HG03432 (cell line): ENCODE measurements around the gene TWF1.
"Not testable (repeated sequence)": the region's sequence is repeated elsewhere in the genome, so short reads cannot be mapped to it uniquely, and the experiment has no call there.

ENCODE experiments used
- ATAC-seq: cut with Tn5 transposase; IDR thresholded peaks from one replicate; pipeline ENCODE4 v1.9.1; 2021; ENCODE audit warnings: mild to moderate bottlenecking, moderate library complexity; ENCODE audit not compliant: unreplicated experiment

Gene TWF1

DNA sequence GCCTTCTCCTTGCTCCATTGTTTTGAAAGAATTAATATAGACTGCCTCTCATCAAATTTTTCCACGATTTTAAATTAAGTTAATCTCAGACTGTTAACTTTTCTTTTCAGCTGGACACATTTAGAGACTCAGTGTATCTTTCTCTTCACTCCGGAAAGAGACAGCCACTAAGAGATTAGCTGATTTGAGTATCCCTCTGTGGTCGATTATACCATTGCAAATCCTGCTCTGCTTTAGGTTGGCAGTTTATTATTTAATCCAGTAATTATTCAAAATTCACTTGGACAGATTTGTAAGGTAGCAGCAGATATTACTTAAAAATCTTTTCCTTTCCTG lies 588 bp upstream of the TWF1 start:
- no peak for ATAC-seq

DNA sequence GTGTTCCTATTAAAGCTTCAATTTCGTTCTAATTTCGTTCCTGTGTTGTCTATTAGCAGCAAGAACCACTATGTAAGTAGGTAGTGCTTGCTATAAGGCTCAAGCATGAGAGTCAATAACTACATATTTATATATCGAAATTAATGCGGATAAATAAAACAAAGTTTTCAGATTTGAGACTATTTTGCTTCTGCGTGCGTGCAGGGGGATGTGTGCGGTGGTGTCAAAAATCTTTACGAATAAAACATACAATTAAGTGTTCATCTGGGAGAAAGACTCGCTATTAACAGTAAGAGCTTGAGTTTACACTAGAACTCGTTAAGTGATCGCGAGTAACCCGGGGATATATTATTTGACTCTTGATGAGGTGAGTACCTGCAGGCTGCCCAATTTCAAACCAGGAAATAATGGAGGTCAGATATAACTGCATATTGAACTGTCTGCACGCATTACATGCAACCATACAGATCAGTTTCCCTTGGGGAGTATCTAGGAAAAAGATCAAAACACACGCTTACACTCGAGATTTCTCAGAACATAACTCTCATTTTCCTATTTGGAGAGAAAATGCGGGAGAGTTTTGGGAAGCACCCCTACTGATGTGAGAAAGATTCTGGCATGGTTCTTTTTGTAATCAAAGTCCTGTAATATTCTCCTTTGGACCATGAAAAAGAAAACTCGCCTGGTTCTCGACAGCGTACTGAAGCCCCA lies 813 bp downstream of the TWF1 start:
- peak; percentile 16 for ATAC-seq

DNA sequence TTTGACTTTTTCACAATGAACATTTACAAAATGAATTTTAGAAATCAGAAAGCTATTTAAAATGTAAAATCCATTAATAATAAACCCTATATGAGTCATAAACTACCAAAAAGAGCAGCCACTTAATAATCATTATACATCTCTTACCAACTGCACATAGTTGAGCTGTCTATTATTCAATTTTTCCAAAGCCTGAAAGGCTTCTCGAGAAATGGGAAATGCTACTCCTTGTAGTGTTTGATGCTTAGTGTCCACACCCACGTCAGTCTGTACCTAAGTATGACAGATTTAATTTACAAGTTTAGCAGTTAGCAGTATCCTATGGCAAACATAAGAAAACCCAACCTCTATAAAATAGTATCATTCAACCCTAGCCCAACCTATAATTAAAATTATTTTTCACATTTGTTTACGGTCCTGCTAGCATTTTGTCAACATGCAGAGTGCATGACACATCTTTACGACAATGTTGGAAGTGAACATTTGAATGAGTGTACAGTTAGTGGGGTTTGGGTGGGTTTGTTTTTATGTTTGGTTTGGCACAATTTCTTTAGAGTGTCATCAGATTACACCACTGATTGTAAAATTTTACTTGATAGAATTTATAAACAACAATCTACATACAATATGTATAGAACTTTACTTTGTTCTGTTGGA lies 8.4 kb downstream of the TWF1 start:
- no peak for ATAC-seq

DNA sequence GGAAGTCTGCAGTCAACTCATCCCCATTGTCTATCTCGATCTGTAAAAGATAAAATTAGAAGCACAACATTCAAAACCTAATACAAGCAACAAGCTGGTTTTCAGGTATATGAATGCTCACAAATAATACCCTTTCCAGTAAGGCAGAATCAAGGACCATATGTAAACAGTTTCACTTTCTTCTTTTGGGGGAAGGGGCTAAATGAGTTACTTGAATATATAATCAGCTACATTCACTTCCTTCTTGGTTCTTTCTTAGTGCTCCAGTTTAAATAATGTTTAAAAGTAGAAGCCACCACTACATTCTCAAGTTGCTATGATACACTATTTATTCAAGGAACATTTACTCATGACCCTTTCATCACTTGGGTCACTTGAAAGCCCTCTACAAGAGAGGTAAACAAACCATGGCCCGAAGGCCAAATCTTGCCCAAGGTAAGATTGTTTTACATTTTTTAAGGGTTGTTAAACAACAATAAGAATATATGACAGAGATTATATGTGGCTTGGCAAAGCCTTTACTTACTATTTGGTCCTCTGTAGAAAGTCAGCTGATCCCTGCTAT lies 10.3 kb downstream of the TWF1 start:
- no peak for ATAC-seq

DNA sequence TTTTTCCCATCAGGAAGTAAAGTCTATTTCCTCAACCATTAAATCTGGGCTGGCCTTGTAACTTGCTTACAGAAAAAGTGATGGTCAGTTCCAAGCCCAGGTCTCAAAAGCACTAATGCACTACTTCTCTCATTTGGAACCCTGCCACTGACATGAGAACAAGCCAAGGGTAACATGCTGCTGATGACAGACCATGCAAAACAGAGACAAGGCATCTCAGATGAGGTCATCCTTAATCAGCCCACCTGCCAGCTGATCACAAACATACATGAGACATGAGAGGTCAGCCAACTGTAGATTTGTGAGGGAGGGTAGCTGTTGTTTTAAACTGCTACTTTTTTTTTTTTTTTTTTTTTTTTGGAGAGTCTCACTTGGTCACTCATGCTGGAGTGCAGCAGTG lies 16.2 kb downstream of the TWF1 start:
- no peak for ATAC-seq

DNA sequence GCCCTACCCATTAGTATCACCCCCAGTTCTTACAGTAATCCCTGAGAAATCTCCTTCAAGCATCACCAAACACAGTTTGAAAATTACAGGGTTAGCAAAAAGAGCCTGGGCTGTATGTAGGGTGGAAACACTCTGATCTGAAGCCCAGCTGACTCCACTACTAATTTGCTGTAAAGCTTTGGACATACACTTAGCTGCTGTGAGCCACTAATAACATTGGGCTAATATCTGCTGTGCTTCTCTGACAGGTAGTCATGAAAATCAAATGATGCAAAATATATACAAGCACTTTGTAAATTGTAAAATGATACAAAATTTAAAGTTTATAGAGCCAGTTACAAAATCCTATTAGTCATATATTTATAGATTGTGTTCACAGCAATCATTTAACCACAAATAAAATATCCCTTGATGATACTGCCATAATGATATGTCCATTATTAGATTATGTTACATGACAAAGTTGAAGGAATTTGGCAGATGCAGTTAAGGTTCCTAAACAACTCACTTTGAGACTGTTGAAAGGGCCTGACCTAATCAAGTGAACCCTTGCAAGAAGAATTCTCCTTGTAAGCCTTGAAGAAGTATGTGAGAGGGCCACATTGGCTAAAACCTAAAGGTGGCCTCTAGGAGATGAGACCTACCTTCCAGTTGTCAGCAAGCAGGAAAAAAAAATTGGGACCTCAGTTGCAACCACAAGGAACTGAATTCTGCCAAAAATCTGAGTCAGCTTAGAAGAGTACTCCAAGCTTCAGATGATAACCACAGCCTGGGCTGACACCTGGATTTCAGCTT lies 19.0 kb downstream of the TWF1 start:
- ATAC-seq, result no peak

DNA sequence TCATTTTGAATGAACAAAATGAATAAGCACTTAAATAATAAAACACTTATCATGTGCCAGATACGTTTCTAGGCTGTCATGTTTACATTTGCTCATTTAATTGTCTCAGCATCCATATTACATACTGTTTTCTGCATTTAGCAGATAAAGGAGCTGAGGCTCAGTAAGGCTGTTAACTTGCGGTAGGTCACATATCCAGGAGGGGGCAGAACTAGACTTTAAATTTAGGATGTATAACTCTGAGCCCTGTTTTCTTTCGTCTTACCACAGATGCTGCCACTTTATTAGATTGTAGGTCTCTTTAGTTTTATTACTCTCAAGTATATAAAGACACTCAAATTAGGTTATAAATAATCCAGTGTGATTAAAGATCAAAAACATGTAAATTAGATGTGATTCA lies 29.6 kb downstream of the TWF1 start:
- no peak for ATAC-seq

DNA sequence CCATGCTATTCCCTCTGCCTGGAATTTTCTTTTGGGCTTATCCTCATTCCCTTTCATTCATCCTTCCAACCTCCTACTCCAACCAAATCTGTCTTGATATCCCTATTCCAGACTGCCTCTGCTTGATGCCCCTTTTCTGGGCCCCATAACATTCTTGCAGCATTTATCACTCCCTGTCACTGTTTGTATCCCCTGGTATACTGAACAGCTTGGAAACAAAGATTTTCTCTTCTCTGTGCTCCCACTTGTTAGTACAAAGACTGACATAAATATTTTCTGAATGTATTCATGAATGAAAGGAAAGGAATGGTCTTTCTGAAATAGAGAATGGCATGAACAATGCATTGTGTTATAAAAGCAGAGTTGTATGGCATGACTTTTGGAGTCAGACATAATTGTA lies 39.8 kb downstream of the TWF1 start:
- ATAC-seq, result no peak

DNA sequence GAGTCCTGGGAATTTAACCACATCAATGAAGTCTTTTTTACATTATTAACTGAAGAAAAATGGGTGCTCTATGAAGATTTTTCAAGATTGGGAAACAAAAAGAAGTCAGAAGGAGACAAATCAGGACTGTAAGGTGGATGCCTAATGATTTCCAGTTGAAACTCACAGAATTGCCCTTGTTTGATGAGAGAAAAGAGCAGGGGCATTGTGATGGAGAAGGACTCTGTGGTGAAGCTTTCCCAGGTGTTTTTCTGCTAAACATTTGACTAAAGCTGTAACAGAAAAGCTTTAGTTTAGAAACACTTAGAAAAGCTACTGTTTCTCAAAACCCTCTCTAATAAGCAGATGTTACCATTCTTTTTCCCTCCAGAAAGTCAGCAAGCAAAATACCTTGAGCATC lies 41.6 kb downstream of the TWF1 start:
- no peak for ATAC-seq

DNA sequence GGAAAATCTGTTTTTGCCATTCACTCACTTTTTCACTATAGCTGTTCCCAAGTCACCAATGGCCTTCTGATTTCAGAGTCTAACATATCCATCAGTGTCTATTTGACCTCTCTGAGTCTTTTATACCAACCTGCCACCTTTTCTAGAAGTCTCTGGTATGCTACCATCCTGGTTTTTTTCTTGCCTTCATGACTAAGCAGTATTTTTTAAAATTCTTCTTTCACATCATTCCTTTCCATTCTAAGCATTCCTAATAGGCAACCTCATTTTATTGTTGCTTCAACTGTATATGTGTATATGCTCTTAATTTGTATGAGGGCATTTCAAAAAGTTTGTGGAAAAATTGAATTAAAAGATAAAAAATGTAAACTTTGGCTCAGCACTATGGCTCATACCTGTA lies 42.3 kb downstream of the TWF1 start:
- no peak for ATAC-seq

DNA sequence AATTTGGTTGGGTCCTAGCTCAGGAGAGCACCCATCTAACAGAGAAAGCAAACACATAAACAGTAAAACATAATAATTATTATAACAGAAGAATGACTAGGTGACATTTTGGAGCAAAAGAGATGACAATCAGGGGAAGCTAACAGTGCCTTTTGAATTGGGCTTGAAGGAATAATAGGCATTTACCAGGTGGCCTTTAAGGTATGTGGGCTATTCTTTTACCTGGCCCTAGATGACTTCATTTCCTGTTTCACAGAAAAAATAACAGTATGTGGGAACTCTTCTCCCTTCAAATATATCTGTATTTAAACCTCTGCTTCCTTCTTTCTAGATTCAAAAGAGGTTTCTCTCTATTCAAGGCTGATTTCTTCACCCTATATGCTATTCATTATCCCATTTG lies 43.5 kb downstream of the TWF1 start:
- ATAC-seq, result no peak

DNA sequence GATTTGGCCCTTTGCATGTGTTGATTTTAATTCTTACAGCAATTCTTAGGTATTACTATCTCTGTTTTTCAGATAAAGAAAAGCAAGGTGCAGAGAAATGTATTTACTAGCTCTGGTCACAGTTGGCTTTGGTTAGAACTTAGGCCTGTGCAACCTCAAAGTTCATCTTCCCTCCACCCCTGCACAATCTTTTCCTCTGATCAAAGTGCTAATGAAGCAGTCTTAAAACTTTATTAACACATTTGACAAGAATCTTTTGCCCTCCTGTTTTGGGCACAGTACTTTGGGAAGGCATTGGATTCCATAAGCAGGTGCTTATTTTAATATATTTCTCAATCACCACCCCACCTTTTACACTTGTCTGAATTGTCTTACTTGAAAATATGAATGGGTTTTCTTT lies 44.6 kb downstream of the TWF1 start:
- ATAC-seq, result no peak

DNA sequence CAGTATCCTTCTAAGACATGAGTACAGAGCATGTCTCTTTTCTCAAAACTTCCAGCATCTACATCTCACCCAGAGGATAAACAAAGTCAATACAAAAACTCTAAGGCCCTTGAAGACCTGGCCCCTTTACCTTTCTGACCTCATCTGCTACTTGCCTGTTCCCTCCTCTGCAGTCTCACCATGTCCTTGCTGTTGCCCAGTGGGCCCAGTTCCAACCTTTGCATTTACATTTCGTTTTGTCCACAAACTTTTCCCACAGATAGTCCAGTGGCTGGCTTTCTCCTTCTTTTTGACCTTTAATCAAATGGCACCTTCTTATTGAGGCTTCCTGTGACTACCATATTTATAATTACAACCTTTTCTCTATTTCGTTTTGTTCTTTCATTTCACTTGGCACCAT lies 45.7 kb downstream of the TWF1 start:
- no peak for ATAC-seq

DNA sequence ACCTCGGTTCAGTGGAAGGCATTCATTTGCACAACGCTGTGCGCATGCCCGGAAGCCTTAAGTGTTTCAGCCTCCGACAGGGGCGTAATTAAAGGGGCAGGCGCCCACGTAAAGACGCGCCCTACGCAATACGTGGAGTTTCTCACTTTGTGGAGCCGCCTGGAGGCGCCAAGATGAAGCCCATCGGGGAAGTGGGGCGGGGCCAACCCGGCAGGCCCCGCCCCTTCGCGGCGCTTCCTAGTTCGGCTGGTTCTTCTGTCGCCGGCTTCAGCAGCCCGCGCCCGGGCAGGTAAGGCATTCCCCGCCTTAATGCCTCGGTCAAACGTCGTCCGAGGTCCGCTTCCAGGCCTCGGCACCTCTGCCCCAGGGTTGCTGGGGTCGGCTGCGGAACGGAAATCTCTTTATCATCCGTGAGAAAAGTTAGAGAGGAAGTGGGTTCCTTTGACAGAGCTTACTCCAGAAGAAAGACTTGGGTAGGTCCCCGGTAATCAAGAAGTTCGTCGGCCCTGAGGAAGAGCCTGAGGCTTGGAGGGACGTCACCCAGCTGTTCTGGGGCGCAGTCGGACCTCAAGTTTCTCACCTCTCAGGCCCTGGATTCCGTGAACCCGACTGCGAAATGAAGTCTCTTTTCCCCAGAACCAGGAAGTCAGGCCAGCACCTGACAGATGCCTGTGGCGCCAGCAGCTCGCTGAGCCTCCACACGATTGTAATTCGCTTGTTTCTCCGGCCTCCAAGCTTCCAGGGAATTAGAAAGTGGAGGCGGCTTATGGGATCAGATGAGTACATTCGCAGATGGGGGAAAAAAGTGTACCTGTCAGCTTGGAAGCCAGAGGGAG lies 47.2 kb downstream of the TWF1 start, which contains the start of the genes IRAK4 and PUS7L:
TSS of gene IRAK4 (plus strand) at position 224 of the 836 bp plus-strand sequence. CDS start 9,161 bp downstream, outside the sequence.
TSS of gene PUS7L (minus strand) at position 63 of the 836 bp plus-strand sequence. CDS start 3,545 bp downstream, outside the sequence.
- peak; percentile 97 for ATAC-seq

DNA sequence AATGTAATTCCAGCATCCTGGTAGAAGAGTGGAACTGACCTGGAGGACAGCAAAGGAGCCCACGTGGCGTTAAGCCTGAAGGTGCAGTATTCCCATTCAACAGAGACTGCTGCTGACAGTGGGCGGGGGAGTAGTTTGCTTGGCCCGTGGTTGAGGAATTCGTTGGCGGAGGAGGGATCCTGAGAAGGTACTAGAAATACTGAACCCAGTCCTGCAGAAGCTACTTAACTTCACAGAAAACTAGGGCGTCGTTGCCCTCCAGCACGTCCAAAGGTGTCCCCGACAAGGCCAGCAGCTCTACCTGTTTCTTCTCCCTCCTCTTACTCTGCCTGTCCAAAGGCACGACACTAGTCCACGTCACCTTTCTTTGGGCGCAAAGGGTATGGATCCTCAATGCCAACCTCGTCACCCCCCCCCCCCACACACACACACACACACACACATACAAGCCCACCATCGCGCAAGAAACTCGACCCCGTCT lies 47.8 kb downstream of the TWF1 start:
- ATAC-seq, result peak; percentile 7

DNA sequence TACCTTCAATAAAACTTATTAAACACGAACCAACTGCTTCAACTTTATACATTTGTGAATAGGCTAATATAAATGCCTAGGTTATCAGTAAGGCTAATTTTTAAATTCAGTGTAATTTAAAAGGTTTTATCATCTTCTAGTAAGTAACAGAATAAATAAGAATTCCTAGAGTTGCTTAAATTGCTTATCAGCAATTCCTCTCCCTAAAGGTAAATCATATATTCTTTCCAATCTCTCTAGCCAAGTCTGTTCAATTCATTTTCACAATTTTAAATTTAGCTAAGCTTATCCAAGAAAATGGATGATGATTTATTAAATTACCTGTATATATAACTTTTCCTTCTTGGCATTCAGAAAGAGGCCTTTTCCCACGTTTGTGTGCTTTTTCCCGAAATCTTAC lies 52.1 kb downstream of the TWF1 start:
- no peak for ATAC-seq

DNA sequence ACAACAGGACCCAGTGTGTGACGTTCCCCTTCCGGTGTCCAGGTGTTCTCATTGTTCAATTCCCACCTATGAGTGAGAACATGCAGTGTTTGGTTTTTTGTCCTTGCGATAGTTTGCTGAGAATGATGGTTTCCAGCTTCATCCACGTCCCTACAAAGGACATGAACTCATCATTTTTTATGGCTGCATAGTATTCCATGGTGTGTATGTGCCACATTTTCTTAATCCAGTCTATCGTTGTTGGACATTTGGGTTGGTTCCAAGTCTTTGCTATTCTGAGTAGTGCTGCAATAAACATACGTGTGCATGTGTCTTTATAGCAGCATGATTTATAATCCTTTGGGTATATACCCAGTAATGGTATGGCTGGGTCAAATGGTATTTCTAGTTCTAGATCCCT lies 54.8 kb downstream of the TWF1 start:
- ATAC-seq, result not testable (repeated sequence)

DNA sequence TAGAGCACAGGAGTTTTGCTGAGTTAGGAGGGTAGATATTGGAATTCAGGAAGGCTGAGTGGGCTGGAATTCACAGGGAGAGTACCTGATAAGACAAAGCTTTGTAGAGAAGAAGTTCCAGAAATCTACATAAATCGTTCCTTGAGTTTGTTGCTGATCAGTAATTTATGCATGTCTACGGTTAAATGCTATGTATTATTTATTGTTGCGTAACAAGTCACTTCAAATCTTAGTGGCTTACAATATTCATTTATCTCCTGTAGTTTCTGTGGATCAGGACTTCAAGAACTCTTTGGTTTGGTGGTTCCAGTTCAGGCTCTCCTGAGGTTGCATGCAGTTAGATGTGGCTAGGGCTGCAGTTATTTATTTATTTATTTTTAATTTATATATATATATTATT lies 55.3 kb downstream of the TWF1 start:
- no peak for ATAC-seq

DNA sequence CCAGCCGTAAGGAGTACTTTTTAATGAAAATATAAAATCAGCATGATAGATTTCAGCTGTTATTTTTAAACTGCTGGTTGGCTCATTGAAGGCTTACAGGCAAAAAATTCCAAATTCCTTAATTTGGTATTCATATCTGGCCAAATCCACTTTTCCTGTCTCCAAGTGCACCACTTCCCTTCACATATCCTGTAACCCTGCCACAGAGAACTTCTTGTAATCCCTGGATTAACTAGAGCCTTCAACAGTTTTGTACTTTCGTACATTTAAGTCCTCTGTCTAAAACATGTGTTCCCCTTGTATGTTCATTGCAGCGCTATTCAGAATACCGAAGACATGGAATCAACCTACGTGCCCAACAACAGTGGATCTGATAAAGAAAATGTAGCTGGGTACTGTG lies 57.1 kb downstream of the TWF1 start:
- ATAC-seq, result no peak

DNA sequence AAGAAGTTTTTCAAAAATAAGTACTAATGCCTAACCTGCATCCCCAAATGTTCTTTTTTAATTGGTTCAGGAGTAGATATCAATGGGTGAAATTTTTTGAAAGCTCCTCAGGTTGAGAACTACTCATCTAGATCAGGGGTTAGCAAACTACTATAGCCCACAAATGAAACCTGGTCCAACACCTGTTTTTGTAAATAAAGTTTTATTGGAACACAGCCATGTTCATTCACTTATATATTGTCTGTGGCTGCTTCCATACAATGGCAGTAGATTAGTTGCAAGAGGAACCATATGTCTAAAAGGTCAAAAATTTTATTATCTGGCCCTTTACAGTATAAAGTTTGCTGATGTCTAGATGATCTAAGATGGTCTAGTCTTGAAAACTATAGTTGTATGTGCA lies 61.3 kb downstream of the TWF1 start:
- no peak for ATAC-seq
